ENCODE measurements around the gene PHYKPL. TPM values are rescaled to one million over a fixed set of nuclear protein-coding genes. Genes with fewer than 3 reads are reported as not detected.
"Not testable (repeated sequence)": the region's sequence is repeated elsewhere in the genome, so short reads cannot be mapped to it uniquely, and the experiment has no call there.

PHYKPL gene
- total RNA-seq, 4 donors from 2014 or later: 25.0 to 54.6 (median 33.7) TPM

GRCh38 chr5:178241688-178242231 lies 9.2 kb upstream of the PHYKPL start:
- ATAC-seq: no peak
- no peak for DNase-seq

GRCh38 chr5:178241231-178241663 lies 8.6 kb upstream of the PHYKPL start:
- DNase-seq (no peak), ATAC-seq (no peak)
- Histone ChIP-seq H3K36me3 (no peaks in the 10 kb centered on the region), H3K9me3 (no peaks in the 10 kb centered on the region), H3K4me3 (no peak overlapping the region), H3K27ac (peak overlapping the region in 3 of 4 donors; percentile 86 to 94 (median 93)), H3K27me3 (no peaks in the 10 kb centered on the region), H3K4me1 (peaks cover 34 to 51% of the 10 kb centered on the region in 2 donors)
- intact Hi-C loops (cut with DNase I; ENCODE audit: low total_unique reads) (no loop called here), in situ Hi-C loops (cut with MboI; ENCODE audit: low sequenced_read_pairs in 4 of 4) (no loop called here)
- TF ChIP-seq POLR2A (IDR thresholded peaks at IDR 0.05) (no peak), CTCF (IDR thresholded peaks at IDR 0.05 in 4 of 5, conservative IDR thresholded peaks at IDR 0.05 in 1 of 5) (no peak)

More at GRCh38 chr5:178241688-178242231, 9.2 kb upstream of the PHYKPL start:
- H3K4me3 ChIP-seq: no peak overlapping the region
- H3K9me3 ChIP-seq: no peaks in the 10 kb centered on the region
- TF ChIP-seq CTCF (IDR thresholded peaks at IDR 0.05 in 4 of 5, conservative IDR thresholded peaks at IDR 0.05 in 1 of 5): no peak
- intact Hi-C loops (cut with DNase I; ENCODE audit: low total_unique reads) (no loop called here), in situ Hi-C loops (cut with MboI; ENCODE audit: low sequenced_read_pairs in 4 of 4) (no loop called here)
- H3K36me3 ChIP-seq: no peaks in the 10 kb centered on the region
- H3K27ac ChIP-seq: peak overlapping the region in 1 of 4 donors; percentile 93
- H3K27me3 ChIP-seq: no peaks in the 10 kb centered on the region
- H3K4me1 ChIP-seq: peaks cover 30 to 45% of the 10 kb centered on the region in 2 donors

GRCh38 chr5:178240766-178241165 lies 8.2 kb upstream of the PHYKPL start:
- in situ Hi-C loops (cut with MboI; ENCODE audit: low sequenced_read_pairs in 4 of 4): no loop called here
- Histone ChIP-seq H3K27me3 (no peaks in the 10 kb centered on the region), H3K27ac (peak overlapping the region; percentile 86 to 94 (median 92)), H3K4me3 (no peak overlapping the region), H3K9me3 (no peaks in the 10 kb centered on the region), H3K36me3 (no peaks in the 10 kb centered on the region), H3K4me1 (peaks cover 37 to 53% of the 10 kb centered on the region in 2 donors)
- ATAC-seq (no peak), DNase-seq (no peak)
- intact Hi-C loops (cut with DNase I; ENCODE audit: low total_unique reads): no loop called here
- no peak for TF ChIP-seq CTCF (IDR thresholded peaks at IDR 0.05 in 4 of 5, conservative IDR thresholded peaks at IDR 0.05 in 1 of 5)
- no peak for TF ChIP-seq POLR2A (IDR thresholded peaks at IDR 0.05)

- no peak for DNase-seq
- in situ Hi-C loops (cut with MboI; ENCODE audit: low sequenced_read_pairs in 4 of 4): no loop called here
- no peak for TF ChIP-seq CTCF (IDR thresholded peaks at IDR 0.05 in 4 of 5, conservative IDR thresholded peaks at IDR 0.05 in 1 of 5)
- Histone ChIP-seq H3K4me1 (peaks cover 37 to 53% of the 10 kb centered on the region in 2 donors), H3K4me3 (no peak overlapping the region), H3K27me3 (no peaks in the 10 kb centered on the region), H3K36me3 (no peaks in the 10 kb centered on the region), H3K27ac (peak overlapping the region; percentile 86 to 94 (median 92)), H3K9me3 (no peaks in the 10 kb centered on the region)
- ATAC-seq: no peak
- intact Hi-C loops (cut with DNase I; ENCODE audit: low total_unique reads): no loop called here
Measured at GRCh38 chr5:178240341-178240741, 7.7 kb upstream of the PHYKPL start.

- ATAC-seq (peak; percentile 57 to 67), DNase-seq (peak in 1 of 2 donors; percentile 68)
- H3K27me3 ChIP-seq; H3K9me3 ChIP-seq; H3K36me3 ChIP-seq; in situ Hi-C loops (cut with MboI; ENCODE audit: low sequenced_read_pairs in 4 of 4): not testable (repeated sequence)
- peaks cover 37 to 53% of the 10 kb centered on the region in 2 donors for H3K4me1 ChIP-seq
- intact Hi-C loops (cut with DNase I; ENCODE audit: low total_unique reads): loop anchor here (5.0 to 10.0 kb wide), 3 partner anchors 117 to 1315 kb away; partner anchors contain the start of gene RUFY1
- H3K27ac ChIP-seq: peak overlapping the region; percentile 86 to 94 (median 92)
- H3K4me3 ChIP-seq: peak overlapping the region in 1 of 4 donors; percentile 19
Measured at GRCh38 chr5:178239626-178240301, 7.2 kb upstream of the PHYKPL start.

Measured in gastrocnemius medialis (tissue), 4 donors.